CD4-positive, alpha-beta T cell treated with Interleukin-15 for 1 hour (primary cell): ENCODE data around the gene RABGEF1.
"Not testable (repeated sequence)": the region's sequence is repeated elsewhere in the genome, so short reads cannot be mapped to it uniquely, and the experiment has no call there.

Experiments used
- DNase-seq: peaks from one replicate; pipeline ENCODE4 v3.0.0-alpha.2; 2020

The RABGEF1 gene

GRCh38 chr7:66766041-66766440, 25.5 kb downstream of the RABGEF1 start:
- DNase-seq, result no peak

GRCh38 chr7:66767486-66767885, 27.0 kb downstream of the RABGEF1 start:
- not testable (repeated sequence) for DNase-seq

- DNase-seq, result no peak
Observed at GRCh38 chr7:66768865-66769832, 28.6 kb downstream of the RABGEF1 start.

- no peak for DNase-seq
Observed at GRCh38 chr7:66769833-66770512, 29.4 kb downstream of the RABGEF1 start.

GRCh38 chr7:66771795-66772194, 31.3 kb downstream of the RABGEF1 start:
- DNase-seq, result no peak

GRCh38 chr7:66773744-66774143, 33.2 kb downstream of the RABGEF1 start:
- DNase-seq, result not testable (repeated sequence)

- not testable (repeated sequence) for DNase-seq
Observed at GRCh38 chr7:66776383-66776782, 35.9 kb downstream of the RABGEF1 start.

GRCh38 chr7:66776800-66777442, 36.4 kb downstream of the RABGEF1 start:
- no peak for DNase-seq

- no peak for DNase-seq
Observed at GRCh38 chr7:66778201-66778600, 37.7 kb downstream of the RABGEF1 start.

- DNase-seq, result no peak
Observed at GRCh38 chr7:66779669-66780409, 39.3 kb downstream of the RABGEF1 start.

- DNase-seq, result no peak
Observed at GRCh38 chr7:66781408-66782090, 41.0 kb downstream of the RABGEF1 start.

GRCh38 chr7:66782875-66783274, 42.3 kb downstream of the RABGEF1 start:
- DNase-seq, result not testable (repeated sequence)

GRCh38 chr7:66783887-66784595, 43.5 kb downstream of the RABGEF1 start:
- not testable (repeated sequence) for DNase-seq

GRCh38 chr7:66790196-66790595, 49.7 kb downstream of the RABGEF1 start:
- DNase-seq, result no peak

- DNase-seq, result no peak
Observed at GRCh38 chr7:66790725-66791124, 50.2 kb downstream of the RABGEF1 start.

- no peak for DNase-seq
Observed at GRCh38 chr7:66800591-66800990, 60.1 kb downstream of the RABGEF1 start.

- DNase-seq, result no peak
Observed at GRCh38 chr7:66804001-66804400, 63.5 kb downstream of the RABGEF1 start.

- DNase-seq, result no peak
Observed at GRCh38 chr7:66807736-66808135, 67.2 kb downstream of the RABGEF1 start.

GRCh38 chr7:66810716-66811115, 70.2 kb downstream of the RABGEF1 start:
- DNase-seq, result no peak

GRCh38 chr7:66815186-66815875, 74.8 kb downstream of the RABGEF1 start:
- DNase-seq, result not testable (repeated sequence)

- no peak for DNase-seq
Observed at GRCh38 chr7:66815951-66816350, 75.4 kb downstream of the RABGEF1 start.
